ENCODE data around the gene SERPINB2. TPM values are rescaled to one million over a fixed set of nuclear protein-coding genes. Genes with fewer than 3 reads are reported as not detected.
"Not testable (repeated sequence)": the region's sequence is repeated elsewhere in the genome, so short reads cannot be mapped to it uniquely, and the experiment has no call there.

The SERPINB2 gene
- polyA plus RNA-seq, 1 experiment: 6.9 TPM

- Histone ChIP-seq H3K4me3 (ENCODE audit: low read depth, low read length) (peak overlapping the region; percentile 68), H3K9me3 (ENCODE audit: control insufficient read depth, insufficient read depth, low read length) (no peaks in the 10 kb centered on the region; the same call in 1 of the 2 replicates), H3K27me3 (ENCODE audit: control insufficient read depth, insufficient read depth, low read length) (peaks cover 12% of the 10 kb centered on the region), H3K27ac (ENCODE audit: low read depth, low read length) (no peak overlapping the region)
- POLR2A ChIA-PET: interaction anchor here (0.8 to 1.1 kb wide), 3 partner anchors 12 to 39 kb away, joined by 3 read pairs; partner anchors contain the start of gene SERPINB8
- no peak for DNase-seq (ENCODE audit: low read depth, low spot score)
- peak; percentile 70 for TF ChIP-seq CTCF (IDR thresholded peaks at IDR 0.05; ENCODE audit: low read depth, low read length)
- CTCF ChIA-PET: interaction anchor here (0.6 to 3.2 kb wide), 32 partner anchors 8 to 427 kb away, joined by 3 to 28 read pairs (median 4); no protein-coding TSS in a partner anchor
Measured at GRCh38 chr18:63936156-63936931, 48.8 kb downstream of the SERPINB2 start.

- peak overlapping the region; percentile 68 for H3K4me3 ChIP-seq (ENCODE audit: low read depth, low read length)
- ChIA-PET CTCF (interaction anchor here (0.6 to 3.2 kb wide), 29 partner anchors 9 to 423 kb away, joined by 3 to 28 read pairs (median 5); partner anchors contain the start of gene HMSD), POLR2A (interaction anchor here (0.8 to 1.1 kb wide), 3 partner anchors 13 to 40 kb away, joined by 3 read pairs; partner anchors contain the start of gene SERPINB8)
- H3K9me3 ChIP-seq (ENCODE audit: control insufficient read depth, insufficient read depth, low read length): no peaks in the 10 kb centered on the region; the same call in 1 of the 2 replicates
- peaks cover 12% of the 10 kb centered on the region for H3K27me3 ChIP-seq (ENCODE audit: control insufficient read depth, insufficient read depth, low read length)
- DNase-seq (ENCODE audit: low read depth, low spot score): no peak
- no peak overlapping the region for H3K27ac ChIP-seq (ENCODE audit: low read depth, low read length)
- no peak for TF ChIP-seq CTCF (IDR thresholded peaks at IDR 0.05; ENCODE audit: low read depth, low read length)
Measured at GRCh38 chr18:63936932-63937393, 49.5 kb downstream of the SERPINB2 start.

- no peak for DNase-seq (ENCODE audit: low read depth, low spot score)
- ChIA-PET CTCF (interaction anchor here (1.3 kb wide), 1 partner anchor 23 kb away, joined by 4 read pairs; no protein-coding TSS in a partner anchor), POLR2A (no interaction called here)
- Histone ChIP-seq H3K27ac (ENCODE audit: low read depth, low read length) (no peak overlapping the region), H3K27me3 (ENCODE audit: control insufficient read depth, insufficient read depth, low read length) (peaks cover 12% of the 10 kb centered on the region), H3K4me3 (ENCODE audit: low read depth, low read length) (no peak overlapping the region), H3K9me3 (ENCODE audit: control insufficient read depth, insufficient read depth, low read length) (no peaks in the 10 kb centered on the region; the same call in 1 of the 2 replicates)
- no peak for TF ChIP-seq CTCF (IDR thresholded peaks at IDR 0.05; ENCODE audit: low read depth, low read length)
Measured at GRCh38 chr18:63940008-63940407, 52.5 kb downstream of the SERPINB2 start.

GRCh38 chr18:63940543-63941050, 53.1 kb downstream of the SERPINB2 start:
- POLR2A ChIA-PET: not testable (repeated sequence)

GRCh38 chr18:63947051-63947790, 59.7 kb downstream of the SERPINB2 start:
- H3K27ac ChIP-seq (ENCODE audit: low read depth, low read length): no peak overlapping the region
- H3K4me3 ChIP-seq (ENCODE audit: low read depth, low read length): no peak overlapping the region
- H3K9me3 ChIP-seq (ENCODE audit: control insufficient read depth, insufficient read depth, low read length): no peaks in the 10 kb centered on the region
- no peaks in the 10 kb centered on the region for H3K27me3 ChIP-seq (ENCODE audit: control insufficient read depth, insufficient read depth, low read length)
- DNase-seq (ENCODE audit: low read depth, low spot score): no peak
- no peak for TF ChIP-seq CTCF (IDR thresholded peaks at IDR 0.05; ENCODE audit: low read depth, low read length)
- CTCF ChIA-PET: interaction anchor here (0.7 to 2.8 kb wide), 3 partner anchors 11 to 32 kb away, joined by 3 to 13 read pairs (median 3); no protein-coding TSS in a partner anchor
- POLR2A ChIA-PET: no interaction called here

More at GRCh38 chr18:63940543-63941050, 53.1 kb downstream of the SERPINB2 start:
- not testable (repeated sequence) for H3K4me3 ChIP-seq (ENCODE audit: low read depth, low read length); H3K27ac ChIP-seq (ENCODE audit: low read depth, low read length); H3K9me3 ChIP-seq (ENCODE audit: control insufficient read depth, insufficient read depth, low read length); DNase-seq (ENCODE audit: low read depth, low spot score)
- CTCF ChIA-PET: interaction anchor here (1.3 kb wide), 1 partner anchor 23 kb away, joined by 4 read pairs; no protein-coding TSS in a partner anchor
- H3K27me3 ChIP-seq (ENCODE audit: control insufficient read depth, insufficient read depth, low read length): peaks cover 12% of the 10 kb centered on the region

Measured in AG04450 (cell line).